OCI-LY7 (cell line): ENCODE data around the gene NFKBIE.

ENCODE experiments used
- CTCF ChIP-seq: fragments of 200-600 bp; sonication (generic); conservative IDR thresholded peaks from 2 replicates; pipeline ENCODE4 v1.5.1; 2014; ENCODE audit warnings: mild to moderate bottlenecking, antibody characterized with exemption, low read length, moderate library complexity, mixed read lengths
- EZH2phosphoT487 ChIP-seq: fragments of 200-600 bp; sonication (generic); IDR thresholded peaks from 2 replicates; pipeline ENCODE4 v1.6.1; 2018; ENCODE audit warnings: low read depth, borderline replicate concordance, mild to moderate bottlenecking, mixed run types, antibody characterized with exemption, low read length, moderate library complexity, mixed read lengths

- TF ChIP-seq EZH2phosphoT487 (no peak), CTCF (no peak)
These were observed 33.5 kb upstream of the NFKBIE start for GRCh38 chr6:44298864-44299263.
